ENCODE measurements around the gene TM4SF20. TPM values are rescaled to one million over a fixed set of nuclear protein-coding genes. Genes with fewer than 3 reads are reported as not detected.

TM4SF20 gene
- total and polyA plus RNA-seq, 4 donors: 0.09 TPM; not detected in 3

- Histone ChIP-seq H3K36me3 (ENCODE audit: control insufficient read depth in 4 of 4, insufficient read depth in 4 of 4, low read length in 4 of 4) (no peaks in the 10 kb centered on the region), H3K9me3 (ENCODE audit: control insufficient read depth in 4 of 4, insufficient read depth in 3 of 4, low read length in 3 of 4) (no peaks in the 10 kb centered on the region), H3K4me3 (no peak overlapping the region), H3K9ac (ENCODE audit: insufficient read depth in 1 of 2, low read length in 2 of 2) (no peak overlapping the region), H3K4me1 (ENCODE audit: control insufficient read depth in 5 of 5, insufficient read depth in 5 of 5, low read length in 5 of 5) (no peaks in the 10 kb centered on the region), H3K27me3 (ENCODE audit: control insufficient read depth in 3 of 3, insufficient read depth in 3 of 3, low read length in 2 of 3) (no peaks in the 10 kb centered on the region), H3K27ac (ENCODE audit: low read depth in 1 of 2, low read length in 1 of 2) (no peak overlapping the region)
- no peak for DNase-seq
- TF ChIP-seq, protein P1, sequence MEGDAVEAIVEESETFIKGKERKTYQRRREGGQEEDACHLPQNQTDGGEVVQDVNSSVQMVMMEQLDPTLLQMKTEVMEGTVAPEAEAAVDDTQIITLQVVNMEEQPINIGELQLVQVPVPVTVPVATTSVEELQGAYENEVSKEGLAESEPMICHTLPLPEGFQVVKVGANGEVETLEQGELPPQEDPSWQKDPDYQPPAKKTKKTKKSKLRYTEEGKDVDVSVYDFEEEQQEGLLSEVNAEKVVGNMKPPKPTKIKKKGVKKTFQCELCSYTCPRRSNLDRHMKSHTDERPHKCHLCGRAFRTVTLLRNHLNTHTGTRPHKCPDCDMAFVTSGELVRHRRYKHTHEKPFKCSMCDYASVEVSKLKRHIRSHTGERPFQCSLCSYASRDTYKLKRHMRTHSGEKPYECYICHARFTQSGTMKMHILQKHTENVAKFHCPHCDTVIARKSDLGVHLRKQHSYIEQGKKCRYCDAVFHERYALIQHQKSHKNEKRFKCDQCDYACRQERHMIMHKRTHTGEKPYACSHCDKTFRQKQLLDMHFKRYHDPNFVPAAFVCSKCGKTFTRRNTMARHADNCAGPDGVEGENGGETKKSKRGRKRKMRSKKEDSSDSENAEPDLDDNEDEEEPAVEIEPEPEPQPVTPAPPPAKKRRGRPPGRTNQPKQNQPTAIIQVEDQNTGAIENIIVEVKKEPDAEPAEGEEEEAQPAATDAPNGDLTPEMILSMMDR (IDR thresholded peaks at IDR 0.05; ENCODE audit: control extremely low read depth, extremely low read depth): no peak
- WGBS, 2 donors: 84 to 92% methylated on average over 4 of the region's 4 CpGs
- no peak for ATAC-seq (ENCODE audit: insufficient read depth, low FRiP score)
These were observed 729 bp downstream of the TM4SF20 start for GRCh38 chr2:227378371-227378782.

DNA sequence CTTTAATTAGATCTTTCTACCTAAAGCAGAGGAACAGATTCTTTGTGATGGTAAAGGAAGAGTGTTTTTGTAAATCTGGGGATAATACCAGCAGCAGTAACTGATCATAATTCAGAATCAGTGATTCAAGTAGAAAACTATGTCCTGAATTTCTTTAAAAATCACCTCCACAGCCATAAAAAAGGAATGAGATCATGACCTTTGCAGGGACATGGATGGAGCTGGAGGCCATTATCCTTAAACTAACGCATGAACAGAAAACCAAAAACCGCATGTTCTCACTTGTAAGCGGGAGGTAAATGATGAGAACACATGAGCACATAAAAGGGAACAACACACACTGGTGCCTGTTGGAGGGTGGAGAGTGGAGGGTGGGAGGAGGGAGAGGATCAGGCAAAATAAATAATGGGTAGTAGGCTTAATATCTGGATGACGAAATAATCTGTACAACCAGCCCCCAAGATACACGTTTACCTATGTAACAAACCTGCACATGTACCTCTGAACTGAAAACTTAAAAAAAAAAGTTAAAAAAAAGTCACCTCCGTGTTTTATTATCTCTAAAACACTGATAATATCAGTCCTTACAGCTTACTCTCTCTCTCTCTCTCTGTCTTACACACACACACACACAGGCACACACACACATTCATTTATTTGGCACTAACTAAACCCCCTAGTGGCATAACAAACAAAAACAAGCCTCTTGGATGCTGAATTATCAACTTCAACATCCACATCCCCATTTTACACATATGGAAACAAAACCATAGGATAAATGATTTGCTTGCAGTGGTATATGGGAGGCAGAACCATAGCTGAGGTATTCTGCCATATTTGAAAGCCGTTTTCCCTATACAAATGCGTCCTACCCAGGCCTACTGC lies 1.4 kb downstream of the TM4SF20 start:
- Histone ChIP-seq H3K36me3 (ENCODE audit: control insufficient read depth in 4 of 4, insufficient read depth in 4 of 4, low read length in 4 of 4) (no peaks in the 10 kb centered on the region), H3K27me3 (ENCODE audit: control insufficient read depth in 3 of 3, insufficient read depth in 3 of 3, low read length in 2 of 3) (no peaks in the 10 kb centered on the region), H3K4me1 (ENCODE audit: control insufficient read depth in 5 of 5, insufficient read depth in 5 of 5, low read length in 5 of 5) (no peaks in the 10 kb centered on the region), H3K9ac (ENCODE audit: insufficient read depth in 1 of 2, low read length in 2 of 2) (no peak overlapping the region), H3K27ac (ENCODE audit: low read depth in 1 of 2, low read length in 1 of 2) (no peak overlapping the region), H3K4me3 (no peak overlapping the region), H3K9me3 (ENCODE audit: control insufficient read depth in 4 of 4, insufficient read depth in 3 of 4, low read length in 3 of 4) (no peaks in the 10 kb centered on the region)
- no peak for ATAC-seq (ENCODE audit: insufficient read depth, low FRiP score)
- TF ChIP-seq, protein P1 (IDR thresholded peaks at IDR 0.05; ENCODE audit: control extremely low read depth, extremely low read depth): no peak
- DNase-seq: no peak
- 75 to 85% methylated on average over 8 of the region's 8 CpGs for WGBS, 2 donors

- H3K9ac ChIP-seq (ENCODE audit: insufficient read depth in 1 of 2, low read length in 2 of 2): no peak overlapping the region
- no peaks in the 10 kb centered on the region for H3K4me1 ChIP-seq (ENCODE audit: control insufficient read depth in 5 of 5, insufficient read depth in 5 of 5, low read length in 5 of 5)
- no peaks in the 10 kb centered on the region for H3K36me3 ChIP-seq (ENCODE audit: control insufficient read depth in 4 of 4, insufficient read depth in 4 of 4, low read length in 4 of 4)
- 72 to 80% methylated on average over 9 of the region's 9 CpGs for WGBS, 2 donors
- DNase-seq (no peak), ATAC-seq (ENCODE audit: insufficient read depth, low FRiP score) (no peak)
- no peaks in the 10 kb centered on the region for H3K27me3 ChIP-seq (ENCODE audit: control insufficient read depth in 3 of 3, insufficient read depth in 3 of 3, low read length in 2 of 3)
- no peak overlapping the region for H3K27ac ChIP-seq (ENCODE audit: low read depth in 1 of 2, low read length in 1 of 2)
- H3K9me3 ChIP-seq (ENCODE audit: control insufficient read depth in 4 of 4, insufficient read depth in 3 of 4, low read length in 3 of 4): no peaks in the 10 kb centered on the region
- TF ChIP-seq, protein P1 (IDR thresholded peaks at IDR 0.05; ENCODE audit: control extremely low read depth, extremely low read depth): no peak
- H3K4me3 ChIP-seq: no peak overlapping the region
These were observed 2.3 kb downstream of the TM4SF20 start for GRCh38 chr2:227376656-227377396.

Data from lung (tissue), 12 donors.